Gastrocnemius medialis (tissue), 4 donors: Measurements from ENCODE around the gene DOCK7.

Experiments
- CTCF ChIP-seq, 5 experiments: fragments of 450-650 bp in 3 of 5; fragments of 200-600 bp in 2 of 5; sonication (generic) in 2 of 5; IDR thresholded peaks in 4 of 5; conservative IDR thresholded peaks in 1 of 5; 1 replicate in 4 of 5; 2 replicates in 1 of 5; pipeline ENCODE4 v1.5.1; 2016 to 2019; ENCODE audit warnings: antibody characterized with exemption in 5 of 5, mild to moderate bottlenecking in 3 of 5, moderate library complexity in 3 of 5
- POLR2A ChIP-seq, 2 donors: fragments of 450-650 bp; IDR thresholded peaks; one replicate each; pipeline ENCODE4 v1.6.1; 2017; ENCODE audit warnings: antibody characterized with exemption in 2 of 2, mild to moderate bottlenecking in 2 of 2, moderate library complexity in 2 of 2

DNA sequence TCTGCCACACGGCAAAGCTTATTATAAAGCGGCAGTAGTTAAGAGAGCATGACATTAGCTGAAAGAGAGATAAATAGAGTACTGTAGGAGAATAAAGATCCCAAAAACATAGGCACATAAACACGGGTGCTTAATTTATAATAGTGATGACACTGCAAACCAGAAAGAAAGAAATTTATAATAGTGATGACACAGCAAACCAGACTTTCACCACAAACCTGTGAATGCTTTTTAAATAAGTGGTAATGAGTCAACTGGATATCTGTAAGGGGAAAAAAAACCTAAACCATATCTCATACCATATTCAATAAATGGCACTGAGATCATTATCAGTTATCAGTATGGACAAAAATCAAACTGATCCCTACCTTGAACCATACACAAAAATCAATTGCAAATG, 225.8 kb downstream of the DOCK7 start:
- no peak for TF ChIP-seq POLR2A (IDR thresholded peaks at IDR 0.05)
- no peak for TF ChIP-seq CTCF (IDR thresholded peaks at IDR 0.05 in 4 of 5, conservative IDR thresholded peaks at IDR 0.05 in 1 of 5)
